ENCODE measurements around the gene SMCP.

Gene SMCP

GRCh38 chr1:152901631-152902030 lies 23.5 kb downstream of the SMCP start:
- TF ChIP-seq EZH2phosphoT487 (IDR thresholded peaks at IDR 0.05; ENCODE audit: borderline replicate concordance, low read length), result no peak
- Histone ChIP-seq H3K4me3 (ENCODE audit: low read length) (no peak overlapping the region), H3K79me2 (ENCODE audit: control insufficient read depth, low read length) (no peaks in the 10 kb centered on the region), H3K36me3 (ENCODE audit: control insufficient read depth, low read length) (no peaks in the 10 kb centered on the region), H3F3A (ENCODE audit: control insufficient read depth, insufficient read depth) (no peaks in the 10 kb centered on the region), H3K4me1 (ENCODE audit: control insufficient read depth, low read length) (no peaks in the 10 kb centered on the region), H3K9me2 (replicated peaks; ENCODE audit: control insufficient read depth, low read length) (no peaks in the 10 kb centered on the region), H3K9me3 (ENCODE audit: control insufficient read depth, insufficient read depth, low read length) (no peaks in the 10 kb centered on the region), H3K4me2 (ENCODE audit: low read length) (no peak overlapping the region), H4K20me1 (ENCODE audit: control insufficient read depth, insufficient read depth, low read depth, low read length) (no peaks in the 10 kb centered on the region), H3K27me3 (ENCODE audit: control insufficient read depth, low read length) (peaks cover 2% of the 10 kb centered on the region; the same call in 1 of the 2 replicates), H3K27ac (ENCODE audit: low read depth, low read length) (no peak overlapping the region)

GRCh38 chr1:152902636-152903035 lies 24.5 kb downstream of the SMCP start:
- no peak overlapping the region for H3K4me2 ChIP-seq (ENCODE audit: low read length)
- H3K27ac ChIP-seq (ENCODE audit: low read depth, low read length), result no peak overlapping the region
- H3F3A ChIP-seq (ENCODE audit: control insufficient read depth, insufficient read depth), result no peaks in the 10 kb centered on the region
- H3K9me3 ChIP-seq (ENCODE audit: control insufficient read depth, insufficient read depth, low read length), result no peaks in the 10 kb centered on the region
- H3K36me3 ChIP-seq (ENCODE audit: control insufficient read depth, low read length), result no peaks in the 10 kb centered on the region
- H3K4me3 ChIP-seq (ENCODE audit: low read length), result no peak overlapping the region
- no peaks in the 10 kb centered on the region for H3K79me2 ChIP-seq (ENCODE audit: control insufficient read depth, low read length)
- no peaks in the 10 kb centered on the region for H3K4me1 ChIP-seq (ENCODE audit: control insufficient read depth, low read length)
- H4K20me1 ChIP-seq (ENCODE audit: control insufficient read depth, insufficient read depth, low read depth, low read length), result no peaks in the 10 kb centered on the region
- no peaks in the 10 kb centered on the region for H3K9me2 ChIP-seq (replicated peaks; ENCODE audit: control insufficient read depth, low read length)
- H3K27me3 ChIP-seq (ENCODE audit: control insufficient read depth, low read length), result no peaks in the 10 kb centered on the region
- TF ChIP-seq CTCF (IDR thresholded peaks at IDR 0.05; ENCODE audit: low read depth, low read length, poor library complexity, severe bottlenecking), result no peak
- no peak for TF ChIP-seq EZH2phosphoT487 (IDR thresholded peaks at IDR 0.05; ENCODE audit: borderline replicate concordance, low read length)

- Histone ChIP-seq H3K4me1 (ENCODE audit: control insufficient read depth, low read length) (no peaks in the 10 kb centered on the region), H3K79me2 (ENCODE audit: control insufficient read depth, low read length) (no peaks in the 10 kb centered on the region), H3K9me3 (ENCODE audit: control insufficient read depth, insufficient read depth, low read length) (no peaks in the 10 kb centered on the region), H3F3A (ENCODE audit: control insufficient read depth, insufficient read depth) (no peaks in the 10 kb centered on the region), H3K27me3 (ENCODE audit: control insufficient read depth, low read length) (no peaks in the 10 kb centered on the region), H3K9me2 (replicated peaks; ENCODE audit: control insufficient read depth, low read length) (no peaks in the 10 kb centered on the region), H3K4me2 (ENCODE audit: low read length) (no peak overlapping the region), H3K4me3 (ENCODE audit: low read length) (no peak overlapping the region), H3K36me3 (ENCODE audit: control insufficient read depth, low read length) (no peaks in the 10 kb centered on the region), H4K20me1 (ENCODE audit: control insufficient read depth, insufficient read depth, low read depth, low read length) (no peaks in the 10 kb centered on the region), H3K27ac (ENCODE audit: low read depth, low read length) (no peak overlapping the region)
- TF ChIP-seq EZH2phosphoT487 (IDR thresholded peaks at IDR 0.05; ENCODE audit: borderline replicate concordance, low read length), result no peak
These were observed 26.7 kb downstream of the SMCP start for GRCh38 chr1:152904688-152905440.

- no peaks in the 10 kb centered on the region for H3K36me3 ChIP-seq (ENCODE audit: control insufficient read depth, low read length)
- no peaks in the 10 kb centered on the region for H3K9me2 ChIP-seq (replicated peaks; ENCODE audit: control insufficient read depth, low read length)
- H4K20me1 ChIP-seq (ENCODE audit: control insufficient read depth, insufficient read depth, low read depth, low read length), result no peaks in the 10 kb centered on the region
- H3K9me3 ChIP-seq (ENCODE audit: control insufficient read depth, insufficient read depth, low read length), result no peaks in the 10 kb centered on the region
- H3K27me3 ChIP-seq (ENCODE audit: control insufficient read depth, low read length), result no peaks in the 10 kb centered on the region
- H3F3A ChIP-seq (ENCODE audit: control insufficient read depth, insufficient read depth), result no peaks in the 10 kb centered on the region
- H3K4me3 ChIP-seq (ENCODE audit: low read length), result no peak overlapping the region
- no peak overlapping the region for H3K27ac ChIP-seq (ENCODE audit: low read depth, low read length)
- TF ChIP-seq EZH2phosphoT487 (IDR thresholded peaks at IDR 0.05; ENCODE audit: borderline replicate concordance, low read length), result no peak
- no peak for TF ChIP-seq CTCF (IDR thresholded peaks at IDR 0.05; ENCODE audit: low read depth, low read length, poor library complexity, severe bottlenecking)
- no peak overlapping the region for H3K4me2 ChIP-seq (ENCODE audit: low read length)
- H3K4me1 ChIP-seq (ENCODE audit: control insufficient read depth, low read length), result no peaks in the 10 kb centered on the region
- no peaks in the 10 kb centered on the region for H3K79me2 ChIP-seq (ENCODE audit: control insufficient read depth, low read length)
These were observed 28.0 kb downstream of the SMCP start for GRCh38 chr1:152906023-152906565.

All from DOHH2 (cell line).